Activated CD4-positive, alpha-beta memory T cell treated with anti-CD3 and anti-CD28 coated beads for 36 hours (primary cell): ENCODE results near the gene SDHAF2. TPM values are rescaled to one million over a fixed set of nuclear protein-coding genes. Genes with fewer than 3 reads are reported as not detected.

Source experiments
- CTCF ChIA-PET: fragments of 350-600 bp; sonication (Branson Sonifier 250); formaldehyde crosslinking; loops from one replicate; lab custom pipeline; 2021; ENCODE audit warnings: antibody characterized with exemption, inconsistent platforms; lab: Charles Lee
- POLR2A ChIA-PET: fragments of 350-600 bp; sonication (Branson Sonifier 250); formaldehyde crosslinking; loops from one replicate; lab custom pipeline; 2021; ENCODE audit warnings: antibody characterized with exemption; lab: Charles Lee
- DNase-seq: peaks from one replicate; pipeline ENCODE4 v3.0.0-alpha.2; 2020
- H3K27ac Mint-ChIP-seq: one replicate; pipeline ENCODE4 v1.8.0; 2021; ENCODE audit warnings: mixed read lengths
- H3K27me3 Mint-ChIP-seq: one replicate; pipeline ENCODE4 v1.8.0; 2021; ENCODE audit warnings: mixed read lengths
- H3K36me3 Mint-ChIP-seq: one replicate; pipeline ENCODE4 v1.8.0; 2021; ENCODE audit warnings: mixed read lengths
- H3K4me1 Mint-ChIP-seq: one replicate; pipeline ENCODE4 v1.8.0; 2021; ENCODE audit warnings: low read depth, mixed read lengths
- H3K4me3 Mint-ChIP-seq: one replicate; pipeline ENCODE4 v1.8.0; 2021; ENCODE audit warnings: mild to moderate bottlenecking, mixed read lengths
- H3K9me3 Mint-ChIP-seq: one replicate; pipeline ENCODE4 v1.8.0; 2021; ENCODE audit warnings: mixed read lengths
- intact Hi-C: fragments of 100-400 bp; cut with micrococcal nuclease; formaldehyde crosslinking; loops from one replicate; pipeline ENCODE4 v1.15.1; 2023
- total RNA-seq, 2 experiments: library from RNA; stranded (reverse); gene quantifications; one replicate each; pipeline ENCODE4 v1.2.3, GENCODE V29; 2021

SDHAF2 gene
- total RNA-seq, 2 experiments from 2014 or later, result 31.4 to 35.4 TPM

GRCh38 chr11:61486779-61487178 is 56.9 kb downstream of the SDHAF2 start:
- ChIA-PET CTCF (interaction anchor here (1.4 to 4.2 kb wide), 2 partner anchors 30 to 46 kb away, joined by 3 to 22 read pairs; no protein-coding TSS in a partner anchor), POLR2A (no interaction called here)
- no peak for DNase-seq
- Mint-ChIP-seq H3K9me3 (no peaks in the 10 kb centered on the region), H3K27me3 (peaks cover 1% of the 10 kb centered on the region), H3K27ac (no peak overlapping the region), H3K4me3 (no peak overlapping the region), H3K36me3 (peaks cover 4% of the 10 kb centered on the region), H3K4me1 (no peaks in the 10 kb centered on the region)
- intact Hi-C loops, result no loop called here

- no peaks in the 10 kb centered on the region for H3K9me3 Mint-ChIP-seq
- peaks cover 4% of the 10 kb centered on the region for H3K36me3 Mint-ChIP-seq
Measured at GRCh38 chr11:61487342-61488025, 57.6 kb downstream of the SDHAF2 start.

GRCh38 chr11:61488651-61489291 is 58.8 kb downstream of the SDHAF2 start:
- intact Hi-C loops, result no loop called here
- Mint-ChIP-seq H3K9me3 (no peaks in the 10 kb centered on the region), H3K36me3 (peaks cover 4% of the 10 kb centered on the region), H3K27ac (no peak overlapping the region), H3K4me3 (no peak overlapping the region), H3K27me3 (no peaks in the 10 kb centered on the region), H3K4me1 (no peaks in the 10 kb centered on the region)
- POLR2A ChIA-PET, result no interaction called here
- no peak for DNase-seq
- CTCF ChIA-PET, result interaction anchor here (1.4 to 4.2 kb wide), 2 partner anchors 12 to 28 kb away, joined by 4 to 22 read pairs; no protein-coding TSS in a partner anchor

More at GRCh38 chr11:61487342-61488025, 57.6 kb downstream of the SDHAF2 start:
- intact Hi-C loops, result no loop called here
- POLR2A ChIA-PET, result no interaction called here
- Mint-ChIP-seq H3K27me3 (no peaks in the 10 kb centered on the region), H3K4me1 (no peaks in the 10 kb centered on the region), H3K27ac (no peak overlapping the region), H3K4me3 (no peak overlapping the region)
- CTCF ChIA-PET, result interaction anchor here (1.4 to 4.2 kb wide), 2 partner anchors 29 to 45 kb away, joined by 3 to 22 read pairs; no protein-coding TSS in a partner anchor
- DNase-seq, result no peak

GRCh38 chr11:61489833-61490721 is 60.2 kb downstream of the SDHAF2 start:
- intact Hi-C loops, result no loop called here
- no peaks in the 10 kb centered on the region for H3K27me3 Mint-ChIP-seq
- ChIA-PET CTCF (interaction anchor here (0.8 to 1.4 kb wide), 3 partner anchors 10 to 27 kb away, joined by 3 to 8 read pairs (median 4); no protein-coding TSS in a partner anchor), POLR2A (no interaction called here)
- H3K4me1 Mint-ChIP-seq, result no peaks in the 10 kb centered on the region
- peaks cover 4% of the 10 kb centered on the region for H3K36me3 Mint-ChIP-seq
- H3K9me3 Mint-ChIP-seq, result no peaks in the 10 kb centered on the region
- no peak for DNase-seq
- no peak overlapping the region for H3K4me3 Mint-ChIP-seq
- H3K27ac Mint-ChIP-seq, result no peak overlapping the region

- CTCF ChIA-PET, result no interaction called here
Measured at GRCh38 chr11:61491736-61492395, 61.9 kb downstream of the SDHAF2 start.

GRCh38 chr11:61494381-61494961 is 64.5 kb downstream of the SDHAF2 start:
- Mint-ChIP-seq H3K4me1 (no peaks in the 10 kb centered on the region), H3K9me3 (no peaks in the 10 kb centered on the region), H3K27me3 (no peaks in the 10 kb centered on the region), H3K36me3 (no peaks in the 10 kb centered on the region), H3K4me3 (no peak overlapping the region), H3K27ac (no peak overlapping the region)
- intact Hi-C loops, result no loop called here
- no peak for DNase-seq
- POLR2A ChIA-PET, result no interaction called here
- CTCF ChIA-PET, result interaction anchor here (0.9 to 1.2 kb wide), 3 partner anchors 12 to 23 kb away, joined by 3 to 4 read pairs (median 4); no protein-coding TSS in a partner anchor

More at GRCh38 chr11:61491736-61492395, 61.9 kb downstream of the SDHAF2 start:
- Mint-ChIP-seq H3K36me3 (peaks cover 4% of the 10 kb centered on the region), H3K4me3 (no peak overlapping the region), H3K27ac (no peak overlapping the region), H3K4me1 (no peaks in the 10 kb centered on the region), H3K27me3 (no peaks in the 10 kb centered on the region), H3K9me3 (no peaks in the 10 kb centered on the region)
- no peak for DNase-seq
- POLR2A ChIA-PET, result no interaction called here
- intact Hi-C loops, result no loop called here

- no peaks in the 10 kb centered on the region for H3K9me3 Mint-ChIP-seq
- no peaks in the 10 kb centered on the region for H3K27me3 Mint-ChIP-seq
- H3K4me3 Mint-ChIP-seq, result no peak overlapping the region
- intact Hi-C loops, result no loop called here
- H3K36me3 Mint-ChIP-seq, result no peaks in the 10 kb centered on the region
- ChIA-PET CTCF (no interaction called here), POLR2A (no interaction called here)
- no peak for DNase-seq
- H3K27ac Mint-ChIP-seq, result no peak overlapping the region
- H3K4me1 Mint-ChIP-seq, result no peaks in the 10 kb centered on the region
Measured at GRCh38 chr11:61495801-61496601, 66.1 kb downstream of the SDHAF2 start.

Other genes starting within 250 kb of the SDHAF2 start
- not detected for gene PGA3, start 226.6 kb upstream of the SDHAF2 start, total RNA-seq
- gene PGA4, start 207.8 kb upstream of the SDHAF2 start, total RNA-seq, result not detected
- gene PGA5, start 188.9 kb upstream of the SDHAF2 start, total RNA-seq, result not detected
- 1 to 10 TPM; 1.1 to 1.4 TPM for gene VWCE, start 134.8 kb upstream of the SDHAF2 start, total RNA-seq
- gene DDB1, start 97.0 kb upstream of the SDHAF2 start, total RNA-seq, result 100 to 1,000 TPM; 222 to 223 TPM
- 100 to 1,000 TPM; 118 to 120 TPM for gene TKFC, start 96.9 kb upstream of the SDHAF2 start, total RNA-seq
- 10 to 100 TPM; 32.3 to 32.9 TPM for gene CYB561A3, start 68.2 kb upstream of the SDHAF2 start, total RNA-seq
- 10 to 100 TPM; 33.7 to 34.6 TPM for gene TMEM138, start 67.8 kb upstream of the SDHAF2 start, total RNA-seq
- 1 to 10 TPM; 9.2 to 10.0 TPM for gene TMEM216, start 37.5 kb upstream of the SDHAF2 start, total RNA-seq
- 100 to 1,000 TPM in 1 of 2 experiments, 10 to 100 TPM in 1; 90.9 to 100 TPM for gene CPSF7, start 149 bp upstream of the SDHAF2 start, total RNA-seq
- not detected for gene LRRC10B, start 78.6 kb downstream of the SDHAF2 start, total RNA-seq
- gene SYT7, start 151.0 kb downstream of the SDHAF2 start, total RNA-seq, result not detected